Spleen (tissue), 11 donors: ENCODE measurements around the gene FAHD2A. TPM values are rescaled to one million over a fixed set of nuclear protein-coding genes. Genes with fewer than 3 reads are reported as not detected.

Source experiments
- DNase-seq: peaks from one replicate; pipeline ENCODE4 v3.0.0-alpha.2; 2020
- H3K27ac ChIP-seq, 8 donors: fragments of 200-600 bp; sonication (generic) in 7 of 8; 1 replicate in 4 of 8; 2 replicates in 4 of 8; pipeline versions ENCODE4 v1.5.0 to v1.8.0; 2016 to 2021; ENCODE audit warnings: inconsistent platforms in 4 of 8, mild to moderate bottlenecking in 4 of 8, moderate library complexity in 1 of 8
- H3K27me3 ChIP-seq, 7 donors: fragments of 200-600 bp; sonication (generic) in 6 of 7; replicated peaks in 1 of 7; 1 replicate in 4 of 7; 2 replicates in 3 of 7; pipeline versions ENCODE4 v1.5.0 to v1.8.0; 2016 to 2021; ENCODE audit warnings: inconsistent platforms in 3 of 7, mild to moderate bottlenecking in 1 of 7
- H3K36me3 ChIP-seq, 6 donors: fragments of 200-600 bp; sonication (generic) in 5 of 6; 1 replicate in 4 of 6; 2 replicates in 2 of 6; pipeline versions ENCODE4 v1.5.0 to v1.8.0; 2016 to 2021; ENCODE audit warnings: inconsistent platforms in 2 of 6
- H3K4me1 ChIP-seq, 6 donors: fragments of 200-600 bp; sonication (generic) in 5 of 6; 1 replicate in 3 of 6; 2 replicates in 3 of 6; pipeline versions ENCODE4 v1.5.0 to v1.8.0; 2016 to 2021; ENCODE audit warnings: inconsistent platforms in 3 of 6
- H3K4me3 ChIP-seq, 8 donors: fragments of 200-600 bp; sonication (generic) in 7 of 8; 1 replicate in 4 of 8; 2 replicates in 4 of 8; pipeline versions ENCODE4 v1.5.0 to v1.8.0; 2016 to 2021; ENCODE audit warnings: inconsistent platforms in 4 of 8, mild to moderate bottlenecking in 4 of 8, moderate library complexity in 2 of 8
- H3K9me3 ChIP-seq, 8 donors: fragments of 200-600 bp; sonication (generic) in 7 of 8; 1 replicate in 4 of 8; 2 replicates in 4 of 8; pipeline versions ENCODE4 v1.5.0 to v1.8.0; 2016 to 2021; ENCODE audit warnings: inconsistent platforms in 4 of 8
- CTCF ChIP-seq, 11 experiments: fragments of 200-600 bp in 7 of 11; fragments of 450-650 bp in 4 of 11; sonication (generic) in 4 of 11; IDR thresholded peaks in 8 of 11; conservative IDR thresholded peaks in 3 of 11; 1 replicate in 7 of 11; 2 replicates in 4 of 11; pipeline versions ENCODE4 v1.4.0 to v1.8.0; 2016 to 2021; ENCODE audit warnings: antibody characterized with exemption in 11 of 11, inconsistent platforms in 4 of 11, mild to moderate bottlenecking in 1 of 11
- POLR2A ChIP-seq, 3 donors: fragments of 450-650 bp; IDR thresholded peaks; one replicate each; pipeline ENCODE4 v1.5.1; 2017; ENCODE audit warnings: antibody characterized with exemption in 3 of 3, mild to moderate bottlenecking in 1 of 3
- POLR2AphosphoS5 ChIP-seq, 3 donors: sonication (generic); formaldehyde crosslinking; IDR thresholded peaks; one replicate each; pipeline ENCODE4 v1.5.1; 2017; ENCODE audit warnings: antibody characterized with exemption in 3 of 3
- WGBS, 5 donors: extraction: QIAGEN DNeasy Blood & Tissue Kit in 3 of 5; methylation state at CpG; one replicate each; pipeline versions ENCODE4 v1.1.5 to v1.1.7; 2013 to 2018; 5-methylcytosine and 5-hydroxymethylcytosine counted together
- intact Hi-C: fragments of 100-400 bp; cut with DNase I; formaldehyde crosslinking; loops from one replicate; pipeline ENCODE4 v1.15.0; 2023; ENCODE audit warnings: low total_unique reads
- polyA plus RNA-seq, 3 donors: library from polyadenylated mRNA; stranded (reverse); fragments of 200-250 nt; gene quantifications; one replicate each; pipeline ENCODE4 v1.2.1, GENCODE V29; 2013
- total RNA-seq, 7 donors: library from RNA; depleted of rRNA in 3 of 7; stranded (reverse); fragments of >200 nt in 3 of 7; fragmentation: NEBNext Ultra II Directional in 4 of 7; extraction: Animal tissue kit (Norgen Biotek cat#: 25700) in 4 of 7; gene quantifications; one replicate each; pipeline versions ENCODE4 v1.1.0 to v1.2.1, GENCODE V29; 2016 to 2021
- donor health status: healthy with polysubstance abuse.
- donor health status: DM: no; HTN: no; CAD: no; lungs with moderate emphysema.
- donor health status: DM: no; HTN: no; CAD: no.
- donor health status: Bipolar disorder and iron deficiency.
- donor health status: healthy.
- donor health status: DM: no; HTN: no; CAD: no.
- donor health status: DM: yes; HTN: yes; CAD: no.

FAHD2A gene
- total and polyA plus RNA-seq, 10 donors, result 10.9 to 23.7 (median 17.5) TPM

DNA sequence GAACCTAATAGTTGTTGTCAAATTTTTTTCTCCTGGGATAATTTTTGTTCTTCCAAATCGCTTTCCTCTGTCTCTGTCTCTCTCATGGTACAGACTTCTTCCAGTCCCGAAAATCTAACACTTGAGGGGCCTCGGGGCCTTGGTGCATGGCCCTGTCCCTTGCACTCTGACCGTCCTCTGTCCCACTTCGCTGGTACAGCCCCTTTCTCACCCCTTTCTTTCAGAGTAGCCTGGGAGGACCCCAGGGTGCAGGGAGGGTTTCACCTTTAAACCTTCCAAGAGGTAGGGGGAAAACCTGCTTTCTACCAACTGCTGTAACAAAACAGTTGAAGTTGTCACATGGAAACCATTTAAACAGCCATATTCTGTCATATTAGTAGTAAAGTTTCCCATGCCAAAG is 22.2 kb upstream of the FAHD2A start:
- peaks cover 0 to 9% (median 2%) of the 10 kb centered on the region in 6 donors for H3K36me3 ChIP-seq
- H3K27ac ChIP-seq, result no peak overlapping the region
- peaks cover 0 to 9% (median 4%) of the 10 kb centered on the region in 6 donors for H3K4me1 ChIP-seq
- intact Hi-C loops, result no loop called here
- WGBS, 5 donors, result 80 to 93% (median 85%) methylated on average over 5 of the region's 5 CpGs
- no peak for TF ChIP-seq POLR2AphosphoS5 (IDR thresholded peaks at IDR 0.05)
- TF ChIP-seq CTCF (IDR thresholded peaks at IDR 0.05 in 8 of 11, conservative IDR thresholded peaks at IDR 0.05 in 3 of 11), result no peak
- peaks cover 0 to 26% (median 0%) of the 10 kb centered on the region in 7 donors for H3K27me3 ChIP-seq
- DNase-seq, result no peak
- H3K9me3 ChIP-seq, result no peaks in the 10 kb centered on the region
- no peak overlapping the region for H3K4me3 ChIP-seq

DNA sequence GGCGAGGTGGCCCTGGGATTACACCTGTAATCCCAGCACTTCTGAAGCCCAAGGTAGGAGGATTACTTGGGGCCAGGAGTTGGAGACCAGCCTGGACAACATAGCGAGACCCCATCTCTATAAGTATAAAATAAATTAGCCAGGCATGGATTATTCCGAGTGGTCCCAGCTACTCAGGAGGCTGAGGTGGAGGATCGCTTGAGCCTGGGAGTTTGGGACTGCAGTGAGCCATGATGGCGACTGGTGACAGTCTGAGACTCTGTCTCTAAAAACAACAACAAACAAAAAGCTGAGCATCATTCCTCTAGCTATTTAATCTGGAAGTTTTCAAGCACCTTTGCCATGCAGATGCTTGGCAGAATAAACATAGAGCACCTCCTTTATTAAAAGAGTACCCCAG is 21.8 kb upstream of the FAHD2A start:
- intact Hi-C loops, result no loop called here
- Histone ChIP-seq H3K27ac (no peak overlapping the region), H3K4me3 (no peak overlapping the region), H3K27me3 (peaks cover 0 to 25% (median 0%) of the 10 kb centered on the region in 7 donors), H3K9me3 (no peaks in the 10 kb centered on the region), H3K36me3 (peaks cover 0 to 9% (median 2%) of the 10 kb centered on the region in 6 donors), H3K4me1 (peaks cover 0 to 14% (median 4%) of the 10 kb centered on the region in 6 donors)
- TF ChIP-seq CTCF (IDR thresholded peaks at IDR 0.05 in 8 of 11, conservative IDR thresholded peaks at IDR 0.05 in 3 of 11) (no peak), POLR2A (IDR thresholded peaks at IDR 0.05) (no peak), POLR2AphosphoS5 (IDR thresholded peaks at IDR 0.05) (no peak)
- WGBS, 5 donors, result 89 to 94% (median 91%) methylated on average over 5 of the region's 5 CpGs
- no peak for DNase-seq

DNA sequence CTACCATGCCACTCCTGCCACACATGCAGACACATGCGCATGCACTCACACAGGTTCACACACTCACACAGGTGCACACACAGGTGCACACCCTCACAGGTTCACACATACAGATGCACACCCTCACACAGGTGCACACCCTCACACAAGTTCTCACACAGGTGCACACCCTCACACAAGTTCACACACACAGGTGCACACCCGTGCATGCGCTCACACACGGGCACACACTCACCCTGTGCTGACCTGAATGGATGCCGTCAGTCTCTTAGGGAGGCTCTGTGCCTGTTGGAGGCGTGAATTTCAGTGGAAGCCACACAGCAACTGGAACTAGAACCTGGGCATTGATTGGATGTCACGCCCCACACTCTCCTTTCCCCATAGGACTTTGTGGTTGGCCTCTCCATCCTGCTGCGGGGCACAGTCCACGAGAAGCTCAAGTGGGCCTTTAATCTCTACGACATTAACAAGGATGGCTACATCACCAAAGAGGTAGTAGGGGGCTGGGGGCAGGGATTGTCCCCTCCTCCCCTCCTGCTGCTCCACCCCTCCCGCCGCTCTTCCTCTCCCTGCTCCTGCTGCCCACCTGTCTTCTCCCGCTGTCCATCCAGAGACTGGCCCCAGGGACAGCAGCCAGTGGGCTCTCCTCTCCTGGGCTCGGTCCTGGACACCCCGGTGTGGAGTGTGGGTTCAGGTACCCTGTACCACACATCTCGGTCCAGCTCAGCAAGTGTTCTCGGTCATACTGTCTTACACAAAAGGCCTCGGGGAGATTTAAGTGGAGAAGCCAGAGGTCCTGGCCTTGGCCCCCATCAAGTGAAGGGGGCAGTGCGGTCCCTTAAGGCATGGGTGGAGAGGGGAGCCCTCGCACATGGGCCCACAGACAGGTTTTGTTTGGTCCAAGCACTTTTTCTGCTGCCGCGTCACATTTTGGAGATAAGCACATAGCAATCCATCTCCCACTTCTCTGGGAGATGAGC is 21.0 kb upstream of the FAHD2A start:
- no peak for TF ChIP-seq POLR2AphosphoS5 (IDR thresholded peaks at IDR 0.05)
- no peak for DNase-seq
- Histone ChIP-seq H3K27me3 (peaks cover 0 to 25% (median 0%) of the 10 kb centered on the region in 7 donors), H3K9me3 (no peaks in the 10 kb centered on the region), H3K4me3 (no peak overlapping the region), H3K4me1 (peaks cover 0 to 17% (median 4%) of the 10 kb centered on the region in 6 donors), H3K27ac (no peak overlapping the region), H3K36me3 (peaks cover 0 to 9% (median 2%) of the 10 kb centered on the region in 6 donors)
- 84 to 91% (median 87%) methylated on average over 20 to 22 of the region's 22 CpGs for WGBS, 5 donors
- intact Hi-C loops, result no loop called here

DNA sequence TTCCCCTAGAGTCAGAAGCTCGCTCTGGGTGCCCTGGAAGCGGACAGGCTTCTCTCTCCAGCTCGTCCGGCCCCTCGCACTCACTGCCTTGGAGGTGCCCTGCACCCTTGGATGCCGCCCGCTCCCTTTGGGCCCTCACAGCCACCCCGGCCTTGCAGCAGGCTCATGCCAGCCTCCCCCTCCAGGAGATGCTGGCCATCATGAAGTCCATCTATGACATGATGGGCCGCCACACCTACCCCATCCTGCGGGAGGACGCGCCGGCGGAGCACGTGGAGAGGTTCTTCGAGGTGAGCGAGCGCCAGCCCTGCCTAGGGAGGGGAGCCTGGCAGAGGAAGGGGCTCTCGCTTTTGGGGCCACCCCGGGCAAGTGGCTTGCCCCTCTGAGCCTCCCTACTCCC is 20.3 kb upstream of the FAHD2A start:
- WGBS, 5 donors, result 90 to 98% (median 95%) methylated on average over 8 to 20 of the region's 20 CpGs
- TF ChIP-seq POLR2A (IDR thresholded peaks at IDR 0.05), result no peak
- TF ChIP-seq POLR2AphosphoS5 (IDR thresholded peaks at IDR 0.05), result no peak
- TF ChIP-seq CTCF (IDR thresholded peaks at IDR 0.05 in 8 of 11, conservative IDR thresholded peaks at IDR 0.05 in 3 of 11), result no peak

More for the DNA sequence above, 20.3 kb upstream of the FAHD2A start:
- no peak for DNase-seq
- Histone ChIP-seq H3K4me1 (peaks cover 0 to 17% (median 4%) of the 10 kb centered on the region in 6 donors), H3K4me3 (no peak overlapping the region), H3K27ac (no peak overlapping the region), H3K9me3 (no peaks in the 10 kb centered on the region), H3K27me3 (peaks cover 0 to 25% (median 0%) of the 10 kb centered on the region in 7 donors), H3K36me3 (peaks cover 0 to 6% (median 0%) of the 10 kb centered on the region in 6 donors)
- intact Hi-C loops, result no loop called here
